ENCODE data around the gene TTC28.

Gene TTC28

DNA sequence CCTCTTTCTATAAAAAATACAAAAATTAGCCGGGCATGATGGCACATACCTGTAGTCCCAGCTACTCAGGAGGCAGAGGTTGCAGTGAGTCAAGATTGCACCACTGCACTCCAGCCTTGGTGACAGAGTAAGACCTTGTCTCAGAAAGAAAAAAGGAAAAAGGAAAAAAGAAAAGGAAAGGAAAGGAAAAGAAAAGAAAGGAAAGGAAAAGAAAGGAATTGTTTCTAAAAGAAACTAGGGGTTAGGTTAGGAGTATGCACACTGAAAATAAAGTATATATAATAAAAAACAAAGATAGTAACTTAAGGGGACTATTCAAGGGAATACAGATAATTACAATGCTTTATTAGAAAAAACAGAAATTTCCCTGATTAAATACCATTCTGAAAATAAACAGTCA, 50.9 kb downstream of the TTC28 start:
- H3K4me3 ChIP-seq (ENCODE audit: insufficient read depth, low read length, poor library complexity, severe bottlenecking), result no peak overlapping the region
- H3K9me2 ChIP-seq (replicated peaks; ENCODE audit: insufficient read depth, low read length), result no peaks in the 10 kb centered on the region
- H3K9me3 ChIP-seq (ENCODE audit: insufficient read depth, low read length), result no peaks in the 10 kb centered on the region
- H3K36me3 ChIP-seq (ENCODE audit: low read length), result no peaks in the 10 kb centered on the region
- no peaks in the 10 kb centered on the region for H3F3A ChIP-seq (ENCODE audit: insufficient read depth)
- H3K9ac ChIP-seq (ENCODE audit: low read length), result no peak overlapping the region
- no peaks in the 10 kb centered on the region for H3K79me2 ChIP-seq (ENCODE audit: insufficient read depth, low read length)
- H4K20me1 ChIP-seq (ENCODE audit: low read depth, low read length), result no peaks in the 10 kb centered on the region
- no peaks in the 10 kb centered on the region for H3K27me3 ChIP-seq (ENCODE audit: low read length)
- no peak overlapping the region for H3K4me2 ChIP-seq (ENCODE audit: low read depth, low read length, poor library complexity, severe bottlenecking)
- no peak overlapping the region for H3K27ac ChIP-seq (ENCODE audit: low read depth, low read length)
- TF ChIP-seq, protein P1, sequence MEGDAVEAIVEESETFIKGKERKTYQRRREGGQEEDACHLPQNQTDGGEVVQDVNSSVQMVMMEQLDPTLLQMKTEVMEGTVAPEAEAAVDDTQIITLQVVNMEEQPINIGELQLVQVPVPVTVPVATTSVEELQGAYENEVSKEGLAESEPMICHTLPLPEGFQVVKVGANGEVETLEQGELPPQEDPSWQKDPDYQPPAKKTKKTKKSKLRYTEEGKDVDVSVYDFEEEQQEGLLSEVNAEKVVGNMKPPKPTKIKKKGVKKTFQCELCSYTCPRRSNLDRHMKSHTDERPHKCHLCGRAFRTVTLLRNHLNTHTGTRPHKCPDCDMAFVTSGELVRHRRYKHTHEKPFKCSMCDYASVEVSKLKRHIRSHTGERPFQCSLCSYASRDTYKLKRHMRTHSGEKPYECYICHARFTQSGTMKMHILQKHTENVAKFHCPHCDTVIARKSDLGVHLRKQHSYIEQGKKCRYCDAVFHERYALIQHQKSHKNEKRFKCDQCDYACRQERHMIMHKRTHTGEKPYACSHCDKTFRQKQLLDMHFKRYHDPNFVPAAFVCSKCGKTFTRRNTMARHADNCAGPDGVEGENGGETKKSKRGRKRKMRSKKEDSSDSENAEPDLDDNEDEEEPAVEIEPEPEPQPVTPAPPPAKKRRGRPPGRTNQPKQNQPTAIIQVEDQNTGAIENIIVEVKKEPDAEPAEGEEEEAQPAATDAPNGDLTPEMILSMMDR (IDR thresholded peaks at IDR 0.05; ENCODE audit: insufficient read depth, low read length, poor library complexity, severe bottlenecking), result no peak
- TF ChIP-seq EZH2phosphoT487 (conservative IDR thresholded peaks at IDR 0.05; ENCODE audit: low read length), result no peak
- H2AFZ ChIP-seq (ENCODE audit: low read depth, low read length, severe bottlenecking), result no peak overlapping the region

DNA sequence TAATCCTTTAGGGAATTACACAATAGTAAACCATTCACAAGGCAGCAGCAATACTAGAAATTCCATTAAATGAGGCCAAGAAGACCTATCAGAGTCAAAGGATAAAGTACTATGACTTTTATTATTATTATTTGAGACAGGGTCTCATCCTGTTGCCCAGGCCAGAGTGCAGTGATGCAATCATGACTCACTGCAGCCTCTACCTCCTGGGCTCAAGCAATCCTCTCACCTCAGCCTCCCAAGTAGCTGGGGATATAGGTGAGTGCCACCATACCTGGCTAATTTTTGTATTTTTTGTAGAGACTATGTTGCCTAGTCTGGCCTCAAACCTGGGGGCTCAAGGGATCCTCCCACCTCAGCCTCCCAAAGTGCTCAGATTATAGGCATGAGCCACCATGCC, 51.8 kb downstream of the TTC28 start:
- H3K4me3 ChIP-seq (ENCODE audit: insufficient read depth, low read length, poor library complexity, severe bottlenecking), result no peak overlapping the region
- H3K9me3 ChIP-seq (ENCODE audit: insufficient read depth, low read length), result no peaks in the 10 kb centered on the region
- no peak overlapping the region for H3K9ac ChIP-seq (ENCODE audit: low read length)
- no peaks in the 10 kb centered on the region for H3K79me2 ChIP-seq (ENCODE audit: insufficient read depth, low read length)
- no peak overlapping the region for H3K27ac ChIP-seq (ENCODE audit: low read depth, low read length)
- H3K27me3 ChIP-seq (ENCODE audit: low read length), result no peaks in the 10 kb centered on the region
- H3K4me2 ChIP-seq (ENCODE audit: low read depth, low read length, poor library complexity, severe bottlenecking), result no peak overlapping the region
- no peaks in the 10 kb centered on the region for H3F3A ChIP-seq (ENCODE audit: insufficient read depth)
- no peaks in the 10 kb centered on the region for H4K20me1 ChIP-seq (ENCODE audit: low read depth, low read length)
- no peak for TF ChIP-seq EZH2phosphoT487 (conservative IDR thresholded peaks at IDR 0.05; ENCODE audit: low read length)
- TF ChIP-seq, protein P1 (IDR thresholded peaks at IDR 0.05; ENCODE audit: insufficient read depth, low read length, poor library complexity, severe bottlenecking), result no peak
- no peaks in the 10 kb centered on the region for H3K36me3 ChIP-seq (ENCODE audit: low read length)
- H3K9me2 ChIP-seq (replicated peaks; ENCODE audit: insufficient read depth, low read length), result no peaks in the 10 kb centered on the region
- H2AFZ ChIP-seq (ENCODE audit: low read depth, low read length, severe bottlenecking), result no peak overlapping the region

- no peaks in the 10 kb centered on the region for H3K9me3 ChIP-seq (ENCODE audit: insufficient read depth, low read length)
- H2AFZ ChIP-seq (ENCODE audit: low read depth, low read length, severe bottlenecking), result no peak overlapping the region
- no peaks in the 10 kb centered on the region for H3K36me3 ChIP-seq (ENCODE audit: low read length)
- H3K27ac ChIP-seq (ENCODE audit: low read depth, low read length), result no peak overlapping the region
- H3K9ac ChIP-seq (ENCODE audit: low read length), result no peak overlapping the region
- no peaks in the 10 kb centered on the region for H3F3A ChIP-seq (ENCODE audit: insufficient read depth)
- H3K27me3 ChIP-seq (ENCODE audit: low read length), result no peaks in the 10 kb centered on the region
- H3K9me2 ChIP-seq (replicated peaks; ENCODE audit: insufficient read depth, low read length), result no peaks in the 10 kb centered on the region
- no peak overlapping the region for H3K4me3 ChIP-seq (ENCODE audit: insufficient read depth, low read length, poor library complexity, severe bottlenecking)
- TF ChIP-seq, protein P1 (IDR thresholded peaks at IDR 0.05; ENCODE audit: insufficient read depth, low read length, poor library complexity, severe bottlenecking), result no peak
- no peaks in the 10 kb centered on the region for H4K20me1 ChIP-seq (ENCODE audit: low read depth, low read length)
- H3K4me2 ChIP-seq (ENCODE audit: low read depth, low read length, poor library complexity, severe bottlenecking), result no peak overlapping the region
- no peaks in the 10 kb centered on the region for H3K79me2 ChIP-seq (ENCODE audit: insufficient read depth, low read length)
Observed at GRCh38 chr22:28620244-28620922, 59.3 kb downstream of the TTC28 start.

Data from SU-DHL-6 (cell line).